Heart right ventricle (tissue), 16 donors: ENCODE results near the gene CRELD2. TPM values are rescaled to one million over a fixed set of nuclear protein-coding genes. Genes with fewer than 3 reads are reported as not detected.
A peak's percentile ranks its signal among the peaks of the same experiment; 100 is the strongest.

Experiments
- ATAC-seq, 8 donors: fragments of 200-7000 bp; cut with Tn5 transposase; one replicate each; pipeline ENCODE4 v1.9.1; 2020; ENCODE audit warnings: mild to moderate bottlenecking in 8 of 8, moderate library complexity in 8 of 8, moderate number of reproducible peaks in 1 of 8
- DNase-seq, 2 donors: peaks; one replicate each; pipeline ENCODE4 v3.0.0-alpha.2; 2020
- H3K27ac ChIP-seq, 10 donors: fragments of 200-600 bp; sonication (generic) in 2 of 10; one replicate each; pipeline versions ENCODE4 v1.5.0 to v1.8.0; 2020 to 2022; ENCODE audit warnings: mild to moderate bottlenecking in 3 of 10
- H3K27me3 ChIP-seq, 7 donors: fragments of 200-600 bp; one replicate each; pipeline ENCODE4 v1.8.0; 2021 to 2022; ENCODE audit warnings: mild to moderate bottlenecking in 2 of 7
- H3K36me3 ChIP-seq, 9 donors: fragments of 200-600 bp; sonication (generic) in 1 of 9; one replicate each; pipeline versions ENCODE4 v1.5.0 to v1.8.0; 2020 to 2022; ENCODE audit warnings: mild to moderate bottlenecking in 2 of 9
- H3K4me1 ChIP-seq, 9 donors: fragments of 200-600 bp; sonication (generic) in 1 of 9; one replicate each; pipeline versions ENCODE4 v1.5.0 to v1.8.0; 2020 to 2022; ENCODE audit warnings: mild to moderate bottlenecking in 4 of 9
- H3K4me3 ChIP-seq, 10 donors: fragments of 200-600 bp; sonication (generic) in 2 of 10; one replicate each; pipeline versions ENCODE4 v1.5.0 to v1.8.0; 2020 to 2022; ENCODE audit warnings: mild to moderate bottlenecking in 7 of 10, moderate library complexity in 2 of 10
- H3K9me3 ChIP-seq, 11 donors: fragments of 200-600 bp in 10 of 11; sonication (generic) in 2 of 11; one replicate each; pipeline versions ENCODE4 v1.5.0 to v1.8.0; 2013 to 2022; ENCODE audit warnings: mild to moderate bottlenecking in 2 of 11, control low read depth in 1 of 11, moderate library complexity in 1 of 11
- WGBS, 2 donors: extraction: QIAGEN DNeasy Blood & Tissue Kit; methylation state at CpG; one replicate each; pipeline ENCODE4 v1.1.7; 2013; ENCODE audit warnings: inconsistent platforms in 1 of 2; 5-methylcytosine and 5-hydroxymethylcytosine counted together
- intact Hi-C, 10 donors: fragments of 100-400 bp; cut with DNase I; formaldehyde crosslinking; loops; one replicate each; pipeline versions ENCODE4 v1.11.1 to v1.14.2; 2022
- polyA plus RNA-seq, 2 donors: library from polyadenylated mRNA; stranded (reverse); fragments of 200-250 nt; gene quantifications; one replicate each; pipeline ENCODE4 v1.2.3, GENCODE V29; 2013
- total RNA-seq, 10 donors: library from RNA; stranded (reverse); fragmentation: NEBNext Ultra II Directional in 3 of 10; extraction: Animal tissue kit (Norgen Biotek cat#: 25700) in 3 of 10; gene quantifications; one replicate each; pipeline versions ENCODE4 v1.2.1 to v1.2.4, GENCODE V29; 2021 to 2023
- TF ChIP-seq, protein P1 (sequence below), 9 donors: fragments of 200-600 bp; sonication (generic) in 2 of 9; IDR thresholded peaks; one replicate each; pipeline versions ENCODE4 v1.5.0 to v1.8.0; 2021 to 2022; ENCODE audit warnings: antibody characterized with exemption in 9 of 9, mild to moderate bottlenecking in 5 of 9, moderate library complexity in 1 of 9
- donor health status: Arrhythmogenic right ventricular cardiomyopathy.
- donor health status: ischemic (EF 13 %, LVEDD 7.1; RV severe dilation, severe dysfunction).
- donor health status: healthy with polysubstance abuse.
- donor health status: DM: no; HTN: yes; CAD: no.
- donor health status: DM: no; HTN: no; CAD: no.
- donor health status: ischemic (EF 25% LVEDD 6.9; RV normal size, moderate dysfunction).
- donor health status: ischemic (EF 25% LVEDD 5.7; RV mildly dilated, moderate dysfunction).
- donor health status: healthy.
- donor health status: DM: yes; HTN: yes; CAD: no.
- donor health status: Ischemic cardiomyopathy.
- donor health status: ischemic (EF 35%, LVEDD 5.7; RV mildly dilated, moderate dysfunction).
- donor health status: nonischemic (EF 11% LVEDD 7.7; RV severe dilation, severe dysfunction).
- donor health status: DM: yes; HTN: yes; CAD: no.
- donor health status: PGD.
- donor health status: ischemic (EF 29% LVEDD 5.4; RV normal size, mild dysfunction).
- donor health status: nonischemic (EF 23%, LVEDD 6.1; RV moderate dilation, normal function).

Gene CRELD2
- total and polyA plus RNA-seq, 12 donors = 11.0 to 90.0 (median 19.2) TPM

DNA sequence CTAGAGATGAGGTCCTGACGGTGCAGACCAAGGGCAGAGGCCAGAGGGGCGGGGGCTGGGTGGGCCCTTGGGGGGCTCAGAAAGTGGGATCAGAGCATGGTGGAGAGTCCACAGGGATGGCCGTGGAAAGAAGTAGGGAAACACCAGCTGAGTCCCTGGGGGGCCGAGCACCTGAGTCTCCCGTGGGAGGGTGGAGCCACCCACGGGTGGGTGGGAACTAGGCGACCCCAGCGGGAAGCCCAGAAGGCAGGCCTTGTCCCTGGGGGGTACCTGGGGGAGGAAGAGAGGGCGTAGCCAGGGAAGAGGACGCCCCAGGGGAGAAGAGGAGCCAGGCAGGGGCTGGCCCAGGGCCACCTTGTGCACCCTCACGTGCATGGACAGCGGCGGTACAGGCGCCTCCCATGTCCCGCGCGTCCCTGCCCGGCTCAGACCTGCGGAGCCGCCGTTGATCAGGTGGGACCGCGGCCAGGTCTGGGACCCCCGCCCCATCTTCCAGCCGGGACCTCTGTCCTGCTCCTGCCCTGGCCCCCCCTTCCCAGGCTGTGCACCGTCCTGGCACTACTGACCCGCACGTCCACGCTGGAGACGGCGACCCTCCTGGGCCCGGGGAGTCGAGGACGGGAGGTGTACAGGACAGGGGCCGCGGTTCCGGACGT is 10.2 kb downstream of the CRELD2 start:
- Histone ChIP-seq H3K4me3 (no peak overlapping the region), H3K4me1 (peaks cover 11 to 51% (median 38%) of the 10 kb centered on the region in 9 donors), H3K36me3 (peaks cover 0 to 31% (median 0%) of the 10 kb centered on the region in 9 donors), H3K27ac (no peak overlapping the region), H3K9me3 (no peaks in the 10 kb centered on the region), H3K27me3 (peaks cover 0 to 10% (median 6%) of the 10 kb centered on the region in 7 donors)
- ATAC-seq = no peak
- TF ChIP-seq, protein P1, sequence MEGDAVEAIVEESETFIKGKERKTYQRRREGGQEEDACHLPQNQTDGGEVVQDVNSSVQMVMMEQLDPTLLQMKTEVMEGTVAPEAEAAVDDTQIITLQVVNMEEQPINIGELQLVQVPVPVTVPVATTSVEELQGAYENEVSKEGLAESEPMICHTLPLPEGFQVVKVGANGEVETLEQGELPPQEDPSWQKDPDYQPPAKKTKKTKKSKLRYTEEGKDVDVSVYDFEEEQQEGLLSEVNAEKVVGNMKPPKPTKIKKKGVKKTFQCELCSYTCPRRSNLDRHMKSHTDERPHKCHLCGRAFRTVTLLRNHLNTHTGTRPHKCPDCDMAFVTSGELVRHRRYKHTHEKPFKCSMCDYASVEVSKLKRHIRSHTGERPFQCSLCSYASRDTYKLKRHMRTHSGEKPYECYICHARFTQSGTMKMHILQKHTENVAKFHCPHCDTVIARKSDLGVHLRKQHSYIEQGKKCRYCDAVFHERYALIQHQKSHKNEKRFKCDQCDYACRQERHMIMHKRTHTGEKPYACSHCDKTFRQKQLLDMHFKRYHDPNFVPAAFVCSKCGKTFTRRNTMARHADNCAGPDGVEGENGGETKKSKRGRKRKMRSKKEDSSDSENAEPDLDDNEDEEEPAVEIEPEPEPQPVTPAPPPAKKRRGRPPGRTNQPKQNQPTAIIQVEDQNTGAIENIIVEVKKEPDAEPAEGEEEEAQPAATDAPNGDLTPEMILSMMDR (IDR thresholded peaks at IDR 0.05) = no peak
- no peak for DNase-seq
- intact Hi-C loops = loop anchor here in 7 of 10 donors (1.0 to 10.0 kb wide), 6 partner anchors 66 to 279 kb away; no protein-coding TSS in a partner anchor
- WGBS, 2 donors = 41% methylated on average over 32 to 38 of the region's 38 CpGs

- Histone ChIP-seq H3K9me3 (no peaks in the 10 kb centered on the region), H3K27ac (peak overlapping the region in 1 of 10 donors; percentile 6), H3K36me3 (peaks cover 0 to 24% (median 0%) of the 10 kb centered on the region in 9 donors), H3K4me1 (peaks cover 18 to 58% (median 45%) of the 10 kb centered on the region in 9 donors), H3K4me3 (peak overlapping the region in 1 of 10 donors; percentile 8), H3K27me3 (peaks cover 0 to 10% (median 6%) of the 10 kb centered on the region in 7 donors)
- ATAC-seq (peak; percentile 23 to 72 (median 54)), DNase-seq (peak in 1 of 2 donors; percentile 77)
- intact Hi-C loops = loop anchor here in 7 of 10 donors (1.0 to 10.0 kb wide), 6 partner anchors 65 to 278 kb away; no protein-coding TSS in a partner anchor
- WGBS, 2 donors = 5 to 7% methylated on average over 45 to 75 of the region's 75 CpGs
- TF ChIP-seq, protein P1 (IDR thresholded peaks at IDR 0.05) = peak; percentile 70 to 98 (median 87)
These were observed 11.0 kb downstream of the CRELD2 start for GRCh38 chr22:49929211-49929979.

GRCh38 chr22:49929994-49930575 is 11.7 kb downstream of the CRELD2 start:
- H3K4me3 ChIP-seq = no peak overlapping the region
- TF ChIP-seq, protein P1 (IDR thresholded peaks at IDR 0.05) = no peak
- WGBS, 2 donors = 61 to 69% methylated on average over 21 of the region's 21 CpGs
- peaks cover 0 to 10% (median 6%) of the 10 kb centered on the region in 7 donors for H3K27me3 ChIP-seq
- no peak for ATAC-seq
- peaks cover 0 to 21% (median 0%) of the 10 kb centered on the region in 9 donors for H3K36me3 ChIP-seq
- DNase-seq = no peak
- intact Hi-C loops = loop anchor here (1.0 to 10.0 kb wide), 11 partner anchors 37 to 277 kb away; partner anchors contain the start of gene SELENOO (in 2 of the 10)
- H3K27ac ChIP-seq = peak overlapping the region in 2 of 10 donors; percentile 44 to 99
- H3K9me3 ChIP-seq = no peaks in the 10 kb centered on the region
- H3K4me1 ChIP-seq = peaks cover 24 to 65% (median 52%) of the 10 kb centered on the region in 9 donors
